Stimulated activated CD4-positive, alpha-beta T cell treated with anti-CD3 and anti-CD28 coated beads, Interleukin-1b, Interleukin-23, amount 100 ng/mL, for 1 hour (primary cell): ENCODE measurements around the gene CNPY1.
"Not testable (repeated sequence)": the region's sequence is repeated elsewhere in the genome, so short reads cannot be mapped to it uniquely, and the experiment has no call there.

Experiments
- DNase-seq, 2 donors: peaks; one replicate each; pipeline ENCODE4 v3.0.0-alpha.2; 2020; ENCODE audit warnings: low read depth in 2 of 2

CNPY1 gene

DNA sequence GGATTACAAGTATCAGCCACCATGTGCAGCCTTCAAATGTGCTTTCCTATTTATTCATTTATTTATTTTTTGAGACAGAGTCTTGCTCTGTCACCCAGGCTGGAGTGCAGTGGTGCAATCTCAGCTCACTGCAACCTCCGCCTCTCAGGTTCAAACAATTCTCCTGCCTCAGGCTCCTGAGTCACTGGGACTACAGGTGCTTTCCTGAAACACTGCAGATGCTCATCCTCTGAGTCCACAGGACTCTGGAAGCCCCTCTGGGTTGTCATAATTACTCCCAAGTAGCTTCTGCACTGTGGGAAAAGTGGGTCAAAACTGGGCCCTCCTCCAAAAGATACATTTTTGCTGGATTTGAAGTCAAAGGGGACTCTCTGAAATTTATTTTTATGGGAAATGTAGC is at the start of gene CNPY1:
Gene CNPY1 (minus strand): TSS at position 111 of the 400 bp plus-strand sequence. CDS start 630 bp downstream, outside the sequence.
- not testable (repeated sequence) for DNase-seq

DNA sequence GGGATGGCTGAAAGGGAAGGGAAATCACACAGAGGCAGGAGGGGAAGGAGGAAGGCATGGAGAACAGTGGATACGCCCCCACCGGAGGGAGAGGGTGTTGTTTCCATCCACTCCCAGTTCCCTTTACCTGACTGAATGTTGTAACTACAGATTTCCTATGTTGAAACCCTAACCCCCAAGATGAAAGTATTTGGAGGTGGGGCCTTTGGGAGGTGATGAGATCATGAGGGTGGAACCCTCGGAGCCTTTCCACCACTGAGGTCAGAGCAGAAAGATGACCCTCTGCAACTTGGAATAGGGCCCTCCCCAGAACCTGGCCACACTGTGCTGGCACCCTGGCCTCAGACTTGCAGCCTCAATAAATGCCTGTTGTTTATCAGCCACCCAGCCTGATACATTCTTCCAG is 48.6 kb upstream of the CNPY1 start:
- DNase-seq, result no peak

DNA sequence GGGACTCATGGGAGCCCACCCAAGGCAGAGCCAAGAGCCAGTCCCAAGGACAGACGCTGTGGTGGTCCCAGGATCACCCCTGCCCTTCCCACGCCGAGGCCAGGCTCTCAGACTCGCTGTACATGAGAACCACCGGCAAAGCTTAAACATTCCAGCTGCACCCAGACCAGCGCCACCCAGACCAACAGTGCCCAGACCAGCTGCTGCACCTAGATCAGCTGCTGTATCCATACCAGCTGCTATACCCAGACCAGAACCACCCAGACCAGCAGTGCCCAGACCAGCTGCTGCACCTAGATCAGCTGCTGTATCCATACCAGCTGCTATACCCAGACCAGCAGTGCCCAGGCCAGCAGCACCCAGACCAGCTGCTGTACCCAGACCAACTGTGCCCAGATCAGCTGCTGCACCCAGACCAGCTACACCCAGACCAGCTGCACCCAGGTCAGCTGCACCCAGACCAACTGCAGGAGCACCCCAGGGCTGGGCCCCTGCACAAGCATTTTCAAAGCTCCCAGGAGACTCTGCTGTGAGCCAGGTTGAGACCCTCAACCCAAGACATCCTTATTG is 47.9 kb upstream of the CNPY1 start:
- no peak for DNase-seq

DNA sequence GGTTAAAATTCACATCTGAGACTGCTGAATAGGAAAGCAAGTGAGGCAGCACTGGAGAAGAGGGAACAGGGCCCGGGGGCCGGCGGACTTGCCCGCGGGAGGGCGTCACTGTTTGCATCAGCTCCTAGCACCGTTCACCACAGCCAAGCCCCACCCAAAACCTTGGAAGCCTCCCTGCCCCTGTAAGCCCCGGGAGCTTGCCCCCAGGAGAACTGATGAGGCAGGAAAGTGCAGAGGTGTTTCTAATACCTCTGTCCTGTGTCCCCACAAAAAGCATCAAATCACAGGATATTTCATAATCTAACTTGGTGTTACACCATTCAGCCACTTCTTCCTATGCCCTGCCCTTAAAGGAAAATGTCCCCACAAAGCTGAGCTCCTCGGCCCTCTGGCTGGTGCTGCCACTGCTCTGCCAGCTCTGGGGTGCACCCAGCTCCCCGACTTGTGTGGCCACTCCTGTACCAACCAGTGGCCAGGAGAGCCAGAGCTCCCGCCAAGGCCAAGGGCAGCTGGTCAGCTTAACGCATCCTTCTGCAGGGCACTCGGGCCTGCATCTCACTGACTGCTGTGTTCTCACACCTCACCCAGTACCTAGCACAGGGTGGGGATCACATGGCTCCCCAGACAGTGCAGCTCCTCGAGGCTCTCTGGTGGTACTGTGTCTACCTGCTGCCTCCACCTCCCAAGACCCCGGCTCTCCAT is 47.3 kb upstream of the CNPY1 start:
- DNase-seq, result no peak

DNA sequence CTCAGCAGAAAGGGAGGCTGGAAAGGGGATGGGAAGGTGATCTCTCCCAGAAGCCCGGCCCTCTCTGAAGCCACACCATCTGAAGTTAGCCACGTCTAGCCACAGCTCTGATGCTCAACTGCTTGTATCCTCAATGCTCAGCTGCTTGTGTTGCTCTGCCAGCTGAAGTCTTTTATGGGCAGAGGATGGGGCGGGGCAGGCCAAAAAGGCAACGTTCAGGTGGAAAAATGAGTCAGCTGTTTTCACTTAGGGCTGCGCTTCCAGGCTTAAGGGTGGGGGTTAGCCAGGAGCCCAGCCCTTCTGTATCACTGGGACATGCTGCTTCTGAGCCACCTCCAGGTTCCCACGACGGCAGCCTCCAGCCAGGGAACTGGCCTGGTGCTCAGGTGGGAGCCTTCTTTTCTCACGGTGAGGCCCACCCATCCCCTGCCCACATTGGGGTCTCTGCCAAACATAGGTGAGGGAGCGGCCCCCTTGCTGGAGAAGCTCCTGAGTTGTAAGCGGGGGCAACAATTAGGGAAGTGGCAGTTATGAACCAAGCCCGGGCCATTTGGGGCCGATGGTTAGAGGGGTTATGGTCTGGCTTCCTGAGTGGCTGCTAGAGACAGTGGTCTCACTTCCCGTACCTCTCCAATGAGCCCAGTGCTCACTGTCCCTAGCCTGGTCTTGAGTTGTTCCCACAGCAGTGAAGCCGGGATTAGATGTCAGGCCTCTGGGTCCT is 44.9 kb upstream of the CNPY1 start:
- no peak for DNase-seq

DNA sequence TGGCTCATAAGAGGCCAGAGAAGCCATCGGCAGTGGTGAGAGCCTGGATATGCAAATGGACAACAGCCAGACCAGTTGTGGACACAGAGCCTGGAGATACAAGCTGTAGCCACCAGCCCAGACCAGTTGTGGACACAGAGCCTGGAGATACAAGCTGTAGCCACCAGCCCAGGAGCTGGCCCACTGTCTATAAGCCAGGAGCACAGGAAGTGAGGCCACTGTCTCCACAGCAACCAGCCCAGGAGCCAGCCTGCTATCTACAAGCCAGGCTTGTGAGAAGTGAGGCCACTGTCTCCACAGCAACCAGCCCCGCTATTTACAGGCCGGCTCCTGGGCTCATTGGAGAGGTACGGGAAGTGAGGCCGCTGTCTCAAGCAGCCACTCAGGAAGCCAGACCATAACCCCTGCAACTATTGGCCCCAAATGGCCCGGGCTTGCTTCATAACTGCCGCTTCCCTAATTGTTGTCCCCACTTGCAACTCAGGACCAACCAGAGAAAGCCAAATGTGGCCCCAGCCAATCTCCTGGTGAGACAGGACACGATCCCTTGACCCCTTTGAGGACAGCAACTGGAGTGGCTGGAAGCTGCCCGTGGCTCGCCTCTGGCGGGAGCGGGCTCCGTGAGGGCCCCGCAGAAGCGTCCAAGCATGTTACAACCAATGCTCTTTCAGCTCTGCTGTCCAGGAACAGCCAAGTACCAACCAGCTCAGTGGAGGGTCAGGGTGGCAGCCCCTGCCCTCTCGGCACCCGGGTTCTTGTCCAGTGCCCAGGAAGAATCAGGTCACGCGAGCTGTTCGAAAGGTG is 44.1 kb upstream of the CNPY1 start:
- DNase-seq, result no peak

DNA sequence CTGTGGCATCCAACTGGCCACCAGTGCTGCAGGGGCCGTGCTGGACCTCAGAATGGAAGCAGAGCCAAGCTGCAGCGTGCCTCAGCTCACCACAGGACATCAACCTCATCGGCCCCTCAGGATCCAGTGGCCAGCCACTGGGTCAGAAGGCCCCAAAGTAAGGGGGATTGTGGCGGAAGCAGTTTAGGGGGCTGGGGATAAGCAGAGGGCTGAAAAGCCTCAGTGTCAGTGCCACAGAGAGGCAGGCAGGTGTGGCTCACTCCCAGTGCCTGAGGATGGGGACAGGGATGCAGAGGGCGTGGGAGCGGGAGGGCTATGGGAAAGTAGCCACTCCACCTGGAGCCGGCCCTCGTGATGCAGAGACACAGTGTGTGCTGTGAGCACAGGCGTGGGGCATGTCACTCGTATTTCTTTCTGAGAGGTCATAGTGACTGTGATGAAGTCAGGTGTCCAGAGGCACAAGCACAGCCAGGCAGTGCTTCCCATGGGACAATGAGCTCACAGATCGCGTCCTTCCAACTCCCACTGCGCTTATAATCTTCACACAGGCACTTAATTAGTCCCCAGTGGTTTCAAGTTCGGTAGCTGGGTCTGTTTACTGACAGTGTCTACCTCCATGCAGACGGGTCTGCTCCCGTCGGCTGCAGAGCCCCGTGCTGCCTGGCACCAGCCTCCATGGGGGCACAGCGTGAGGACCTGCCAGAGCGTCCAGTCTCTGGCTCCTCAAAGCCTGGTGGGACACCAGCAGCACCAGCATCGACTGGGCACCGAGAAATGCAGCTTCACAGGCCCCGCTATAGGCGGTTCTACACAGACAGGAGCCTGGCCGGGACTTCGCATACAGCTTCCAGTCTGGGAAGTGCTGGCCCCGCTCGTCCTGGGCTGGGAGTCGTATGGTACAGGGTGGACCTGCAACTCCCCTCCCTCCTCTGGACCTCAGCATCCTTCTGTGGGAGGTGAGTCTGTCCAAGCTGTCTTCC is 42.9 kb upstream of the CNPY1 start:
- DNase-seq, result no peak

DNA sequence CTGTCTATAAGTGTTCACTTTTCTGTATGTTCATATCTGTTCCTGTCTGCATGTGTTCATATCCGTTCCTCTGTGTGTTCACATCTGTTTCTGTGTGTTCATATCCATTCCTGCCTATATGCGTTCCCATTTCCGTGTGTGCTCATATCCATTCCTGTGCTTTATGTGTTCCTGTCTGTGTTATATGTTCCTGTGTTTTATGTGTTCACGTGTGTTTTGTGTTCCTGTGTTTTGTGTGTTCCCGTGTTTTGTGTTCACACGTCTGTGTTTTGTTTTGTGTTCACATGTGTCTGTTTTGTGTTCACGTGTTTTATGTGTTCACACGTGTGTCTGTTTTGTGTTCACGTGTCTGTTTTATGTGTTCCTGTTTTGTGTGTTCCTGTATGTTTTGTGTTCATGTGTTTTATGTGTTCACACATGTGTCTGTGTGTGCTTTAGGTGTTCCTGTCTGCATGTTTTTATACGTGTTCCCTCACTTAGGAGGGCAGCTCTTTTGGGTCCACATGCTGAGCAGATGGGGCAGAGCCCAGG is 42.2 kb upstream of the CNPY1 start:
- DNase-seq, result no peak

DNA sequence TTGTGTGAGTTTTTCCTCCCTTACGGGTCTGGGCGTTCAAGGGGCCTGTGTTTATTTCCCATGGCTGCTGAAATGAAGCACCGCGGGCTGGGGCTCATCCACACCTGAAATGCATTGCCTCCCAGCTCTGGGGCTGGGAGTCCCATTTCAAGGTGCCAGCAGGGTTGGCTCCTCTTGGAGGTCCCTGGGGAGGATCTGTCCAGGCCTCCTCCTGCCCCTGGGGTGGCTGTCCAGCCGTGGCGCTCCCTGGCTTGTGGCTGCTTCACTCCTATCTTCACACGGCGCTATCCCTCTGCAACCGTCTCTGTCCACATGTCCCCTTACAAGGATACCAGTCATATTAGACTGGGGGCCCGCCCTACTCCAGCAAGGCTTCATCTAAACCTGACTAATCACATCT is 41.1 kb upstream of the CNPY1 start:
- no peak for DNase-seq

DNA sequence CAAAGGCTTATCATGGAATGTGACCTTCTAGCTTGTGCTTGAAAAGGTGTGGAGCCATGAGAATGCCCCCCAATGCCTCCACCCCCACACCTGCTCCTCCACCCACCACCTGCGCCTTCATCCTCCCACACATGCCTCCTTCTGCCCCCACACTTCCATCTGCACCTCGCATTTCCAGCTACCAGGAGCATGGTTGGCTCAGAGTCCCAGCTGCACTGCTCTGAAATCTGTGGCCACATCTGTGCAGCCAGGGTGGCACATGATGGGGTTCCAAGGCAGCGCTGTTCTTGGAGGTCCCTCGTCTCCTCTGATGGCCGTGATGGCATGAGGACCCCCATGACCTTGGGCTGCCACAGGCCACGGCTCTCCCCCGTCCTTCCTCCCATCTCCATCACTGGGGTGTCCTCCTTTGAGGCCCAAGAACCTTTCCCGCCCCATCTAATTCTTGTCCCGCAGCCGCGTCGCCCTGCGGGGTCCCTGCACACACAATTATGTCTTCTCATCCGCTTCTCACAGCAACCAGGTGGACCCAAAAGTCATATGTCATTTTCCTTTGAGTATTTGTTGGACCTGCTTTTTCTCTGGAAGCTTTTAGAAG is 40.6 kb upstream of the CNPY1 start:
- no peak for DNase-seq

DNA sequence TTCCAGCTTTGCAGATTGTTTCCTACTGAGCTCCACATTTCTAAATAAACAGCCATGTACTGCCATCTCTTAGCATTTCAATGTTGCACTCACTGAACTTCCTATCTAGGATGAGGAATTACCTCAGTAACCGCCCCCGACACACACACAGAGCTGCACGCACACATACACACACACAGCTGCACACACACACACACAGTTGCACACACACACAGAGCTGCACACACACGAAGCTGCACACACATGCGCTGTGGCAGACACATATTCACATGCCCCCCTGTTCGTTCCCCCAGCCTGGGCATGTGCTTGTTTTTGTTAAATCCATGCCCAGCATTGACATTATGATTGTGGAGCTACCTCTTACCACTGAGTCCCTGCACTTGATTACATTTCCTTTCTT is 39.6 kb upstream of the CNPY1 start:
- no peak for DNase-seq

DNA sequence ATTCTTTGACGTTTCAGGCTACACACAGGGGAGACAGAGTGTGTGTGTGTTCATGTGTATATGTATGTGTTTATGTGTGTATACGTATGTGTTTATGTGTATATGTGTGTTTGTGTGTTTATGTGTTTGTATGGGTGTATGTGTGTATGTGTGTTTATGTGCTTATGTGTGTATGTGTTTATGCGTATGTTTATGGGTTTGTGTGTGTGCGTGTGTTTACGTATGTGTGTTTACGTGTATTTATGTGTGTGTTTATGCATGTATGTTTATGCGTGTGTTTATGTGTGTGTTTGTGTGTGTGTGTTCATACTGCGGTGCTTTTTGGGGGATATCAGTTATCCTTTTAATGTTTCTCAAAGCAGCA is 39.2 kb upstream of the CNPY1 start:
- no peak for DNase-seq

DNA sequence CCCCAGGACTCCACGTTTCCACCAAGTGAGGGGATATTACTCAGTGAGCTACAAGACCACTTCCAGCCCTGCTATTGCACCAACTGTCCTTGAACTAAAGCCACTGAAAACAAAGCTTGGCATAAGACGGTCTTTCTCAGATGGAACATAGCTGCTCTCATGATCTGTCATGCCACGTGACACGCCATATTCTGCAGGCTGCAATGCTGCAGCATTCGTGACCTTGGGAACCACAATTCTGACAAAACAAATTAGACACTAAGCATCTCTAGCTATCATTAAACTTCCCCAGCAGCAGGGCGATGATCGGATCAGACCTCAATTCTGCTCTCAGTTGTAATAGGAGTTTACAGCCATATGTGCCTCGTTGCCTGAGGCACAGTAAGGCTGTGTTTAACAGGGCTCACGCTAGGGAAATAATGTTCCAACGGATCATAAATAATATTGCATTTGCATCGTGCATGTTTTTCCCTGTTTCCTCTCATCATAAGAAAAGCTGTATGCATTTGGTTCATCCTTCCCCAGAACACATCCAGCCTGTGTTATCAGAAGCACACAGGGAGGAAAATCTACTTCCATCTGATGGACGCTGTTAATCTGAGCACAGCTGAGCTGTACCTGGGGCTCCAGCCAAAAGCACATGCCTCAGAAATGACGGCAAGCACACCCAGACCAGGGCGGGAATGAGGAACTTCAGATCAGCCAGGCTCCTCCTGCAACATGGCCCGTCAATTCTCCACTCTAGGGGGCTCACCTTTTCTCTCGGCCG is 38.6 kb upstream of the CNPY1 start:
- no peak for DNase-seq

DNA sequence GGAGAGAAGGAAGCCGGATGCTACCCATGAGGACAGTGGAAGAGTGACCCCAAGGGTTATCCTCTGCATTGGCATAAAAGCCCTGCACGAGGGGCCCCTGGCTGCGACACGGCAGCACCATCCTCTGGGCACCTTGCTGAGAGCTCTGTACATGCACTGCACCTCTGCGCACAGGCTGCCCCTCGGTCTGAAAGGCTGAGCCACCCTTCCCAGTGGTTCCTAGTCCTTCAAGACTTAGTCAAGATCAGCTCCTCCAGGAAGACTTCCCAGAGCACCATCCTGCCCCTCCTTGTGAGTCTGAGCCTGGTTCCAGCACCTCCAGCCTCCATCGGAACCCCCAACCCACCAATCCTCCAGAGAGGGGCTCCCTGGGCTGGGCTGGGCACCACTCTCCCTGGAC is 37.9 kb upstream of the CNPY1 start:
- no peak for DNase-seq

DNA sequence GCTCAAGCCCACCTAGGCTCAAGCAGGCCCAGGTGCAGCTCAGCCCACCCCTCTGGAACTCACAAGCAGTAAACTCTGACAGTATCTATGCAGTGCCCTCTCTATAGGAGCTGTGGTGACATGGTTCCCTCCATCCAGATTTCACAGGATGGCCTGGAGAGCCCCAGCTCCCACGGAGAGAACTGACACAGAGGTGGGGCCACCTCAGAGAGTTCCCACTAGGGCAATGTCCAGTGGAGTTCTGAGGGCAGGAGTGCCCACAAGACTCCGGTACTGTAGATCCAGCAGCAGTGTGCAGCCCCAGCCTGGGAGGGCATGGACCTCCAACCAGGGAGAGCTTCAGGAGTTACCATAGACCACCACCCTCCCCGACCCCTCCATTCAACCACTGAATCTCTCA is 37.3 kb upstream of the CNPY1 start:
- DNase-seq, result no peak

DNA sequence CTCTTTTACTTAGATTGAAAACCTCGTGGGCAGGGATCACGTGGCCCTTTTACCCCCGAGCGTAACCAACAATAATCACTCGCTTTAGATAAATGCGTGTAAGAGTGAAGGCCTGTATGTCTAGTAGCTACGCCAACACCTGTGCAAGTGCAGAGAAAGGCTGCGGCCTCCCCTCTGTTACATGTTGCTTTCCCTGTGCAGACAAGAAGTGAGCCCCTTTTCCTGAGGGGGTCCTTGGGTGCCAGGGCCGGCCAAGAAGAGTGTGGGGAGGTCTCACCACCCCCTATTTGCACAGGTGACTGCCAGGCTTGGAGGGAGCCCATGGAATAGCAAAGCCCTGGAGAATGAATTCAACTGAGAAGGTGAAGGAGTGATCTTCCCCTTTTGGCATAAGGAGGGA is 35.6 kb upstream of the CNPY1 start:
- no peak for DNase-seq

DNA sequence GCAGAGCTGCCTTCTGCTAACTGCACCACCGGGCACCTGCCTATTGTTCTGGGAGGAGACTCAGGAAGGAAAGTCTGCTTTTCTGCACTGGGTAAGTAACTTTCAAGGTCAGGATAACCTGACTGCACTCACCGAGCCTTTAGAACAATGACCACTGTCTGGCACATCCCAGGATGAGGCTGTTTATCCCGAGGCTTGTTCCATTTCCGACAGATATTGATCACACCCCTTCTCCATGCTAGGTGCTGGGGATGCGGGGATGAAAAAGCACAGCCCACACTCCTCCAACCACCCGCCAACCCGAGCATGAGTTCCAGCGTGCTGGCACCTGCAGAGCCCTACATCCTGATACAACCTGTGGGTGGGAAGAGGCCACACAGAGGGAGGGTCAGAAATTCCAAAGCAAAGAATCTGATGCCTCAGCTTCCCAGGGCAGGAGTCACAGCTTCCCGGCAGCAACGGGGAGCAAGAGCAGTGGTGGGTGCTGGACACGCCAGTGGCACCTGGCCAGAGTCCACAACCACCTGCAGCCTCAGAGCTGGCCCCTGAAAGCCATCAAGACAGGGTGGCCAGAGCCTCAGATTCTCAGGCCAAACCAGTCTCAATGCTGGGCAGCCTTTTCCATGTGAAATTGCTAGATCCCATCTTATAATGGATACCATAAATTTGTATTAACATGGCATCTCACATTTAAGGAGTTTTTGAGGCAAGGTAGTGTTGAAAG is 34.9 kb upstream of the CNPY1 start:
- DNase-seq, result no peak

DNA sequence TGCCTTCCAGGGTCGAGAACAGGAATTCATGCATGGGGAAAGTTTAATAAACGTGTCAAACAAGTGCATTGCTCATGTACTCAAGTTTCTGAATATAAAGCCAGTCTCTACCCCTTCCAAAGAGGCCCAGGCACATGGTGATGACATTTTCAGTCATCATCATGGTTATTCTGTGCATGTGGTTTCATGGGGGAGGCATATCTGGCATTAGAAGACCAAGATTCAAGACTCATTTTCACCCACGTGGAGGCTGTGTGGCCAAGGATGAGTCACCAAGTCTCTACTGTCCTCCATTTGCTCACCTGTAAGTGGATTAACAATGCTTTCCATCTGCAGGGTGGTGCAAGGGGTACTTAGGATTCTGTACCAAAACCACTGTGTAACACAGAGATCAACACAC is 34.0 kb upstream of the CNPY1 start:
- DNase-seq, result no peak

DNA sequence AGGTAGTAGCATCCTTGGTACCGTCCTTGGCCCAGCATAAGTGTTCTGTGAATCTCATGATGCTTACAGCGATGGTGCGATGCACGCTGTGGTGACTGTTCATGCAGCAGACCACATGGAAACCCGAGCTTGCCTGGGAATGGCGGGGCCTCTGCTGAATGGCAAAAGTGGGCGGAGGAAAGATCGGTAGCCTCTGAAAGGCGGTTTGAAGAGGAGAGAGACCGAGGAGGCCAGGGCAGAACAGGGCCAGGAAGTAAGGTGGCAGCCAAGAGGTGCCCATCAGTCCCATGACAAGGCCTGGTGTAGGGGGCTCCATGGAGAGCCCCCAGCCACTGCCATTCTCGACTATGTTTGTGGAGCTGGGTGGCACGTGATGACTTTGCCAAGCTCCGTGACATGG is 33.2 kb upstream of the CNPY1 start:
- no peak for DNase-seq
